HEK293 (cell line): ENCODE data around the gene LYPD5.
"Not testable (repeated sequence)": the region's sequence is repeated elsewhere in the genome, so short reads cannot be mapped to it uniquely, and the experiment has no call there.

Experiments
- CTCF ChIA-PET: fragments of 350-600 bp; formaldehyde crosslinking; extraction: SDS; loops from one replicate; lab custom pipeline; 2021; ENCODE audit warnings: antibody characterized with exemption; lab: Yijun Ruan, JAX
- POLR2A ChIA-PET: fragments of 300-600 bp; formaldehyde crosslinking; extraction: SDS; loops from one replicate; lab custom pipeline; 2020; ENCODE audit warnings: antibody characterized with exemption, inconsistent platforms; lab: Yijun Ruan, JAX
- H3K27ac ChIP-seq: fragments of 200-500 bp; sonication (Bioruptor generic); 2 replicates; pipeline ENCODE4 v1.5.1; 2014; ENCODE audit warnings: low read depth, low read length, control low read depth, inconsistent platforms; ENCODE audit errors: extremely low read depth
- H3K36me3 ChIP-seq, 2 experiments: fragments of 200-500 bp in 1 of 2; sonication (Bioruptor generic) in 1 of 2; 1 replicate in 1 of 2; 2 replicates in 1 of 2; pipeline ENCODE4 v1.5.1; 2014 to 2017; ENCODE audit warnings: inconsistent platforms in 2 of 2, low read length in 2 of 2; ENCODE audit not compliant: control insufficient read depth in 2 of 2, insufficient read depth in 1 of 2
- H3K4me1 ChIP-seq: fragments of 200-500 bp; sonication (Bioruptor generic); 2 replicates; pipeline ENCODE4 v1.5.1; 2014; ENCODE audit warnings: mild to moderate bottlenecking, low read length, inconsistent platforms; ENCODE audit not compliant: control insufficient read depth, insufficient read depth
- H3K4me3 ChIP-seq: 2 replicates; pipeline ENCODE4 v1.5.1; 2011; ENCODE audit warnings: low read depth, mild to moderate bottlenecking, control low read depth, low read length, moderate library complexity
- H3K9me3 ChIP-seq: fragments of 200-500 bp; sonication (Bioruptor generic); 2 replicates; pipeline ENCODE4 v1.5.1; 2014; ENCODE audit warnings: low read depth, low read length, inconsistent platforms; ENCODE audit not compliant: control insufficient read depth, insufficient read depth
- EGR2 ChIP-seq: fragments of 450-650 bp; formaldehyde crosslinking; IDR thresholded peaks from 2 replicates; pipeline ENCODE4 v1.5.1; 2016; ENCODE audit warnings: low read depth, missing biosample characterization, missing genetic modification characterization
- ELK4 ChIP-seq: IDR thresholded peaks from 2 replicates; pipeline ENCODE4 v1.6.1; 2011; ENCODE audit warnings: mild to moderate bottlenecking, low read depth, low read length, borderline replicate concordance
- KLF1 ChIP-seq: fragments of 450-650 bp; formaldehyde crosslinking; IDR thresholded peaks from 2 replicates; pipeline ENCODE4 v1.5.1; 2016; ENCODE audit warnings: missing biosample characterization, missing genetic modification characterization
- KLF9 ChIP-seq: fragments of 450-650 bp; formaldehyde crosslinking; IDR thresholded peaks from 2 replicates; pipeline ENCODE4 v1.5.1; 2016; ENCODE audit warnings: missing biosample characterization, missing genetic modification characterization, low read depth
- PRDM4 ChIP-seq: fragments of 450-650 bp; formaldehyde crosslinking; IDR thresholded peaks from 2 replicates; pipeline ENCODE4 v1.5.1; 2017; ENCODE audit warnings: missing biosample characterization, missing genetic modification characterization
- TCF7L2 ChIP-seq: IDR thresholded peaks from 2 replicates; pipeline ENCODE4 v1.6.1; 2011; ENCODE audit warnings: low read depth, mild to moderate bottlenecking, inconsistent platforms, low read length, moderate library complexity, borderline replicate concordance
- ZBTB20 ChIP-seq: fragments of 450-650 bp; formaldehyde crosslinking; IDR thresholded peaks from 2 replicates; pipeline ENCODE4 v1.5.1; 2016; ENCODE audit warnings: missing biosample characterization, missing genetic modification characterization
- ZFHX2 ChIP-seq: fragments of 450-650 bp; formaldehyde crosslinking; conservative IDR thresholded peaks from 2 replicates; pipeline ENCODE4 v1.5.1; 2016; ENCODE audit warnings: missing biosample characterization, missing genetic modification characterization
- ZFP37 ChIP-seq: fragments of 450-650 bp; formaldehyde crosslinking; IDR thresholded peaks from 2 replicates; pipeline ENCODE4 v1.5.1; 2016; ENCODE audit warnings: missing biosample characterization, missing genetic modification characterization
- ZIC2 ChIP-seq: fragments of 450-650 bp; formaldehyde crosslinking; IDR thresholded peaks from 2 replicates; pipeline ENCODE4 v1.5.1; 2016; ENCODE audit warnings: missing biosample characterization, missing genetic modification characterization
- ZNF140 ChIP-seq: fragments of 450-650 bp; formaldehyde crosslinking; IDR thresholded peaks from 2 replicates; pipeline ENCODE4 v1.5.1; 2016; ENCODE audit warnings: missing biosample characterization, missing genetic modification characterization
- ZNF211 ChIP-seq: fragments of 450-650 bp; formaldehyde crosslinking; IDR thresholded peaks from 2 replicates; pipeline ENCODE4 v1.5.1; 2016; ENCODE audit warnings: low read depth, missing biosample characterization, missing genetic modification characterization
- ZNF266 ChIP-seq: fragments of 450-650 bp; formaldehyde crosslinking; IDR thresholded peaks from 2 replicates; pipeline ENCODE4 v1.5.1; 2016; ENCODE audit warnings: missing biosample characterization, missing genetic modification characterization, low read depth
- ZNF280D ChIP-seq: fragments of 450-650 bp; formaldehyde crosslinking; IDR thresholded peaks from 2 replicates; pipeline ENCODE4 v1.5.1; 2016; ENCODE audit warnings: missing biosample characterization, missing genetic modification characterization
- ZNF362 ChIP-seq: fragments of 450-650 bp; formaldehyde crosslinking; IDR thresholded peaks from 2 replicates; pipeline ENCODE4 v1.5.1; 2016; ENCODE audit warnings: missing biosample characterization, missing genetic modification characterization
- ZNF488 ChIP-seq: fragments of 450-650 bp; formaldehyde crosslinking; IDR thresholded peaks from 2 replicates; pipeline ENCODE4 v1.5.1; 2016; ENCODE audit warnings: missing biosample characterization, missing genetic modification characterization
- ZNF530 ChIP-seq: fragments of 450-650 bp; formaldehyde crosslinking; IDR thresholded peaks from 2 replicates; pipeline ENCODE4 v1.5.1; 2016; ENCODE audit warnings: low read depth, missing biosample characterization, missing genetic modification characterization
- ZNF549 ChIP-seq: fragments of 450-650 bp; IDR thresholded peaks from 2 replicates; pipeline ENCODE4 v1.5.1; 2018; ENCODE audit warnings: missing biosample characterization, missing genetic modification characterization, mild to moderate bottlenecking, inconsistent platforms, moderate library complexity
- ZNF660 ChIP-seq: fragments of 450-650 bp; IDR thresholded peaks from 2 replicates; pipeline ENCODE4 v1.5.1; 2018; ENCODE audit warnings: missing biosample characterization, mild to moderate bottlenecking, missing genetic modification characterization
- ZNF664 ChIP-seq: fragments of 450-650 bp; formaldehyde crosslinking; IDR thresholded peaks from 2 replicates; pipeline ENCODE4 v1.5.1; 2016; ENCODE audit warnings: missing biosample characterization, missing genetic modification characterization

Gene LYPD5

GRCh38 chr19:43818500-43818899 lies 16.3 kb upstream of the LYPD5 start:
- H3K9me3 ChIP-seq = peaks cover 26% of the 10 kb centered on the region
- H3K4me1 ChIP-seq = no peaks in the 10 kb centered on the region
- H3K27ac ChIP-seq = no peak overlapping the region
- no peaks in the 10 kb centered on the region; a peak in 2 of 3 replicates for H3K36me3 ChIP-seq
- ChIA-PET POLR2A (interaction anchor here (0.6 to 1.5 kb wide), 2 partner anchors 9 to 513 kb away, joined by 3 to 6 read pairs; partner anchors contain the start of gene ZNF283), CTCF (interaction anchor here (0.6 to 2.6 kb wide), 5 partner anchors 9 to 374 kb away, joined by 3 to 25 read pairs (median 3); partner anchors contain the start of gene ZNF283)
- H3K4me3 ChIP-seq = no peak overlapping the region
- TF ChIP-seq ZNF362 (tag by site-specific recombination) = no peak
- no peak for TF ChIP-seq ZNF488
- TF ChIP-seq ZNF266 (tag by site-specific recombination) = no peak
- no peak for TF ChIP-seq EGR2 (tag by site-specific recombination)
- no peak for TF ChIP-seq TCF7L2
- TF ChIP-seq ZIC2 = no peak
- TF ChIP-seq KLF1 (tag by site-specific recombination) = no peak
- TF ChIP-seq ZFP37 (tag by site-specific recombination) = no peak
- no peak for TF ChIP-seq ZBTB20
- TF ChIP-seq ELK4 = no peak
- no peak for TF ChIP-seq ZNF660 (tag by site-specific recombination)
- no peak for TF ChIP-seq KLF9 (tag by site-specific recombination)

GRCh38 chr19:43817454-43817853 lies 15.2 kb upstream of the LYPD5 start:
- POLR2A ChIA-PET, H3K27ac ChIP-seq, H3K36me3 ChIP-seq: not testable (repeated sequence)
- peaks cover 30% of the 10 kb centered on the region for H3K9me3 ChIP-seq
- CTCF ChIA-PET = interaction anchor here (0.5 to 2.6 kb wide), 7 partner anchors 8 to 1322 kb away, joined by 3 to 25 read pairs (median 3); no protein-coding TSS in a partner anchor
- TF ChIP-seq ZNF280D = 0 out of 2 replicates have a peak, but pooled peaks have one; percentile 58
- TF ChIP-seq PRDM4 = peak; percentile 86
- TF ChIP-seq ZNF549 (tag by site-specific recombination) = 0 out of 2 replicates have a peak, but pooled peaks have one; percentile 2
- peak; percentile 74; the same call in 1 of the 2 replicates for TF ChIP-seq ZNF140 (tag by site-specific recombination)
- TF ChIP-seq ZNF530 = 0 out of 2 replicates have a peak, but pooled peaks have one; percentile 26
- TF ChIP-seq ZFHX2 = 0 out of 2 replicates have a peak, but pooled peaks have one; percentile 11
- TF ChIP-seq ZNF211 (tag by site-specific recombination) = 0 out of 2 replicates have a peak, but pooled peaks have one; percentile 18
- TF ChIP-seq ZNF664 (tag by site-specific recombination) = 0 out of 2 replicates have a peak, but pooled peaks have one; percentile 29
- TF ChIP-seq, all 188 proteins: peak for 8; not testable (repeated sequence) for 180
- not testable (repeated sequence) for H3K4me1 ChIP-seq, H3K4me3 ChIP-seq
